B cell (primary cell): ENCODE measurements around the gene RAB6B. TPM values are rescaled to one million over a fixed set of nuclear protein-coding genes. Genes with fewer than 3 reads are reported as not detected.

Source experiments
- ATAC-seq: fragments of 200-7000 bp; cut with Tn5 transposase; one replicate; pipeline ENCODE4 v1.10.0; 2021; ENCODE audit warnings: low read depth, mild to moderate bottlenecking, moderate number of reproducible peaks, moderate library complexity
- CTCF ChIA-PET: fragments of 350-600 bp; sonication (Branson Sonifier 250); formaldehyde crosslinking; loops from one replicate; lab custom pipeline; 2021; ENCODE audit warnings: antibody characterized with exemption, inconsistent platforms; lab: Charles Lee
- POLR2A ChIA-PET: fragments of 350-600 bp; sonication (Branson Sonifier 250); formaldehyde crosslinking; loops from one replicate; lab custom pipeline; 2021; ENCODE audit warnings: antibody characterized with exemption; lab: Charles Lee
- DNase-seq: peaks from one replicate; pipeline ENCODE4 v3.0.0; 2013
- H2AFZ ChIP-seq: 2 replicates; pipeline ENCODE4 v1.6.1; 2012; ENCODE audit warnings: mild to moderate bottlenecking, low read depth, low read length; ENCODE audit not compliant: insufficient read depth, poor library complexity, severe bottlenecking
- H3K27ac ChIP-seq, 2 donors: 1 replicate in 1 of 2; 2 replicates in 1 of 2; pipeline ENCODE4 v1.5.1; 2012 to 2013; ENCODE audit warnings: low read length in 2 of 2, mild to moderate bottlenecking in 2 of 2, moderate library complexity in 1 of 2
- H3K27me3 ChIP-seq, 4 experiments: fragments of 200-600 bp in 1 of 4; sonication (generic) in 1 of 4; replicated peaks in 1 of 4; 1 replicate in 2 of 4; 2 replicates in 2 of 4; pipeline versions ENCODE4 v1.6.1 to v1.7.0; 2013 to 2016; ENCODE audit warnings: low read length in 3 of 4, mild to moderate bottlenecking in 2 of 4, mixed read lengths in 1 of 4, moderate library complexity in 1 of 4; ENCODE audit not compliant: insufficient read depth in 4 of 4, control insufficient read depth in 3 of 4; ENCODE audit errors: control extremely low read depth in 1 of 4
- H3K36me3 ChIP-seq, 2 experiments: replicated peaks in 1 of 2; 1 replicate in 1 of 2; 2 replicates in 1 of 2; pipeline versions ENCODE4 v1.6.1 to v1.7.1; 2013; ENCODE audit warnings: low read length in 1 of 2; ENCODE audit not compliant: insufficient read depth in 2 of 2, control insufficient read depth in 1 of 2; ENCODE audit errors: control extremely low read depth in 1 of 2, extremely low read depth in 1 of 2
- H3K4me1 ChIP-seq, 2 donors: fragments of 200-600 bp in 1 of 2; sonication (generic) in 1 of 2; 1 replicate in 1 of 2; 2 replicates in 1 of 2; pipeline versions ENCODE4 v1.5.1 to v1.6.1; 2013 to 2017; ENCODE audit warnings: low read length in 2 of 2; ENCODE audit not compliant: control insufficient read depth in 2 of 2, insufficient read depth in 2 of 2
- H3K4me2 ChIP-seq: replicated peaks from 2 replicates; pipeline ENCODE3; 2012; ENCODE audit warnings: mild to moderate bottlenecking, low read depth, low read length; ENCODE audit not compliant: poor library complexity, severe bottlenecking
- H3K4me3 ChIP-seq, 5 experiments: fragments of 200-600 bp in 1 of 5; sonication (generic) in 1 of 5; 1 replicate in 3 of 5; 2 replicates in 2 of 5; pipeline versions ENCODE4 v1.5.1 to v1.7.0; 2011 to 2016; ENCODE audit warnings: low read length in 4 of 5, mild to moderate bottlenecking in 4 of 5, low read depth in 2 of 5, control low read depth in 1 of 5, moderate library complexity in 1 of 5; ENCODE audit not compliant: insufficient read depth in 1 of 5; ENCODE audit errors: control extremely low read depth in 1 of 5, extremely low read depth in 1 of 5
- H3K79me2 ChIP-seq: fragments of 200-600 bp; sonication (generic); one replicate; pipeline ENCODE4 v1.6.0; 2016; ENCODE audit warnings: low read length; ENCODE audit not compliant: control insufficient read depth, insufficient read depth
- H3K9ac ChIP-seq: fragments of 200-600 bp; sonication (generic); 2 replicates; pipeline ENCODE4 v1.6.1; 2017; ENCODE audit warnings: mild to moderate bottlenecking, low read length, moderate library complexity
- H3K9me3 ChIP-seq, 3 donors: one replicate each; pipeline versions ENCODE4 v1.6.1 to v1.7.1; 2013; ENCODE audit warnings: low read length in 2 of 3; ENCODE audit not compliant: control insufficient read depth in 2 of 3, insufficient read depth in 1 of 3; ENCODE audit errors: control extremely low read depth in 1 of 3
- H4K20me1 ChIP-seq: 2 replicates; pipeline ENCODE4 v1.6.0; 2012; ENCODE audit warnings: mild to moderate bottlenecking, low read length; ENCODE audit not compliant: insufficient read depth, control insufficient read depth, poor library complexity, severe bottlenecking
- H3K27ac Mint-ChIP-seq: one replicate; pipeline ENCODE4 v1.8.0; 2021; ENCODE audit warnings: mixed read lengths
- H3K27me3 Mint-ChIP-seq: one replicate; pipeline ENCODE4 v1.8.0; 2021; ENCODE audit warnings: mixed read lengths
- H3K4me1 Mint-ChIP-seq: one replicate; pipeline ENCODE4 v1.8.0; 2021; ENCODE audit warnings: mixed read lengths
- H3K4me3 Mint-ChIP-seq: one replicate; pipeline ENCODE4 v1.8.0; 2021; ENCODE audit warnings: mixed read lengths
- H3K9me3 Mint-ChIP-seq: one replicate; pipeline ENCODE4 v1.8.0; 2022; ENCODE audit warnings: mixed read lengths; ENCODE audit not compliant: insufficient read depth
- CTCF ChIP-seq: fragments of 200-600 bp; IDR thresholded peaks from one replicate; pipeline ENCODE4 v1.8.0; 2022; ENCODE audit warnings: antibody characterized with exemption, mild to moderate bottlenecking
- EZH2 ChIP-seq: IDR thresholded peaks from 2 replicates; pipeline ENCODE4 v1.6.1; 2012; ENCODE audit warnings: borderline replicate concordance, low read depth, mild to moderate bottlenecking, moderate library complexity, low read length; ENCODE audit not compliant: insufficient read depth, poor library complexity, severe bottlenecking
- WGBS: methylation state at CpG from one replicate; pipeline ENCODE4 v1.1.5; 2013; ENCODE audit warnings: missing lambda C conversion rate; ENCODE audit not compliant: insufficient coverage; 5-methylcytosine and 5-hydroxymethylcytosine counted together
- intact Hi-C: fragments of 100-400 bp; cut with micrococcal nuclease; formaldehyde crosslinking; loops from one replicate; pipeline ENCODE4 v1.10.0; 2022
- polyA plus RNA-seq: library from polyadenylated mRNA; depleted of rRNA; stranded (reverse); fragments of >200 nt; gene quantifications from 2 replicates; pipeline ENCODE4 v1.2.3, GENCODE V29; 2012
- total RNA-seq, 2 donors: library from RNA; stranded (reverse); fragments of 120-200 nt in 1 of 2; gene quantifications; 1 replicate in 1 of 2; 2 replicates in 1 of 2; pipeline versions ENCODE4 v1.2.3 to v1.2.4, GENCODE V29; 2013 to 2022

RAB6B gene
- total and polyA plus RNA-seq, 2 donors (not counting 1 experiment from before 2014, with no cell fraction given): not detected

GRCh38 chr3:133856316-133856715, 39.4 kb downstream of the RAB6B start:
- Histone ChIP-seq H3K27me3 (no peaks in the 10 kb centered on the region), H3K9ac (no peak overlapping the region), H3K4me1 (no peaks in the 10 kb centered on the region), H4K20me1 (no peaks in the 10 kb centered on the region), H3K36me3 (no peaks in the 10 kb centered on the region), H2AFZ (no peak overlapping the region), H3K79me2 (no peaks in the 10 kb centered on the region), H3K4me3 (no peak overlapping the region), H3K9me3 (no peaks in the 10 kb centered on the region), H3K27ac (no peak overlapping the region), H3K4me2 (no peak overlapping the region)
- no peak for DNase-seq
- Mint-ChIP-seq H3K9me3 (no peaks in the 10 kb centered on the region), H3K4me3 (no peak overlapping the region), H3K4me1 (no peaks in the 10 kb centered on the region), H3K27ac (no peak overlapping the region), H3K27me3 (no peaks in the 10 kb centered on the region)
- intact Hi-C loops: no loop called here
- TF ChIP-seq CTCF (no peak), EZH2 (no peak)
- no peak for ATAC-seq
- ChIA-PET CTCF (interaction anchor here (0.9 kb wide), 1 partner anchor 9 kb away, joined by 3 read pairs; no protein-coding TSS in a partner anchor), POLR2A (no interaction called here)
- no CpG with 5 or more reads among the region's 2 CpGs for WGBS

GRCh38 chr3:133855772-133856171, 39.9 kb downstream of the RAB6B start:
- no peaks in the 10 kb centered on the region for H4K20me1 ChIP-seq
- TF ChIP-seq CTCF (no peak), EZH2 (no peak)
- DNase-seq: no peak
- Mint-ChIP-seq H3K4me3 (no peak overlapping the region), H3K27me3 (no peaks in the 10 kb centered on the region), H3K4me1 (no peaks in the 10 kb centered on the region), H3K27ac (no peak overlapping the region), H3K9me3 (no peaks in the 10 kb centered on the region)
- H3K27me3 ChIP-seq: no peaks in the 10 kb centered on the region
- H3K4me2 ChIP-seq: no peak overlapping the region
- H3K36me3 ChIP-seq: no peaks in the 10 kb centered on the region
- H3K79me2 ChIP-seq: no peaks in the 10 kb centered on the region
- H3K4me3 ChIP-seq: no peak overlapping the region
- 79% methylated on average over 2 of the region's 6 CpGs for WGBS
- H3K27ac ChIP-seq: no peak overlapping the region
- intact Hi-C loops: no loop called here
- CTCF ChIA-PET: interaction anchor here (0.9 kb wide), 1 partner anchor 9 kb away, joined by 3 read pairs; no protein-coding TSS in a partner anchor
- no peak for ATAC-seq
- H3K4me1 ChIP-seq: no peaks in the 10 kb centered on the region
- H3K9me3 ChIP-seq: no peaks in the 10 kb centered on the region
- H2AFZ ChIP-seq: no peak overlapping the region
- POLR2A ChIA-PET: no interaction called here
- no peak overlapping the region for H3K9ac ChIP-seq
